GM19372 (cell line): ENCODE results near the gene NAGS.
"Not testable (repeated sequence)": the region's sequence is repeated elsewhere in the genome, so short reads cannot be mapped to it uniquely, and the experiment has no call there.

Experiments used
- ATAC-seq: cut with Tn5 transposase; IDR thresholded peaks from one replicate; pipeline ENCODE4 v1.9.1; 2021; ENCODE audit warnings: mild to moderate bottlenecking, low read depth, moderate library complexity; ENCODE audit not compliant: unreplicated experiment

Gene NAGS

DNA sequence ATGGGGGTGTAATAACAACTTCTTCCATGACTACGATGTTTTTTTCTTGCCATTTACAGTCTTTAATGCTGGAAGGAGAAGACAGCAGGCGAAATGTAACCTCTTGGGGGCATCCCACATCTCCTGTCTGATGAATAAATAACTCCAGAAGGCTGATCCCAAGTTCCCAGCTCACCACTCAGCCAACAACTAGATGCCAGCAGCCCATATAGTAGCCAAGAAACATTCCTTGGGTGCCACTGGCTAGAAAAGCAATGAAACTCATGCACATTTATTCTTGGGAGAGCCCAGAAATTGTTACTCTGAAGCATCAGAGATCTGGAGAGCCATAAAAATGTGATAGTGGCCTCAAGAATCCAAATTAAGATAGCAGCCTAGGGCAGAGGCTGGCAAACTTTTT, 33.0 kb downstream of the NAGS start:
- no peak for ATAC-seq

DNA sequence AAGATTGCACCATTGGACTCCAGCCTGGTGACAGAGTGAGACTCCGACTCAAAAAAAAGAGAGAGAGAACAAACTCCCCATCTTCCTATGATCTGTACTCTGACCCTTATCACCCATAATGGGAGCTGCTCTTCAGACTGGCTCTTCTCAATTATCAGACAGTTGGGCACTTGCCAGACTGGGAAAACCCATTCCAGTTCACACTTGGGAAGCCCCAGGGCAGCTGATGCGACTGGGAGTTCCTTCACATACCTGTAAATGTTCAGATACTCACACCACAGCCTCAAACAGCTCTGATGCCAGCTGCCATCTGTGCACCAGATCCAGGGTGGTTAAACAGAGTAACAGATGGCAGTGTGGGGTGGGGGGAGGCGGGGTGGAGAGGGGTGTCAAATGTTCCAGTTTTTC, 34.2 kb downstream of the NAGS start:
- ATAC-seq: no peak

DNA sequence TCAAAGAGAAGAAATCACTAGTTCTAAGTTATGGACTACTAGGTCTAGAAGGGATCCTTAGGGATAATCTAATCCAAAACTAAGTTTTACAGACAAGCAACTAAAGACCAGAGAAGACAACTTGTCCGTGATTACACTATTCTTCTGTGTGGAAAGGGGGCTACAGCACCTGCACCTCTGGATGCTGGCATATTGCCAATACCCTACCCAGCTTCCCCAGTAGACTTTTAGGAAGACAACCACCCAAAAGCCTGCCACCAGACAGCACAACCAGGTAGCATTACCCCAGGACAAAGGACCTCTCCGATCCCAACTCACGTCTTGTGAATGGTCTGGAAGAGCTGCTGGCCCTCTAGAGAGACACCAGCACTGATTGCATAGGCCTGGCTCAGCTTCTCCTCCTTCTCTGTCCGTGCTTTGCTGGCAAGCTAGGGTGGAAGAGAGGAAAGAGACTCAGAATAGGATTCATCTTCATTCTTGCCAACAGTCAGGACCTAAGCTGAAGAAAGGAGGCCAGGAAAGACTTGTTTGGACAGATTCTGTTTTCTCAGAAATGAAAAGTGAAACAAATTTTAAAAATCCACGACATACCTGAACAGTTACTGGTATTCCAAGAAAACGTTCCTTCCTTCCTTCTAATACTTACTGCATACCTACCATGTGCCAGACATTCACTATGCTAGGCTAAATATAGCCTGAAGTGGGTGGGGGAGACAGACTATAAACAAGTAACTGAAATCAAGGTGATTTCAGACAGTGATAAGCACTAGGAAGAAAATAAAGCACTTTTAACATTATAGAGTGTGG, 35.6 kb downstream of the NAGS start:
- ATAC-seq: no peak

DNA sequence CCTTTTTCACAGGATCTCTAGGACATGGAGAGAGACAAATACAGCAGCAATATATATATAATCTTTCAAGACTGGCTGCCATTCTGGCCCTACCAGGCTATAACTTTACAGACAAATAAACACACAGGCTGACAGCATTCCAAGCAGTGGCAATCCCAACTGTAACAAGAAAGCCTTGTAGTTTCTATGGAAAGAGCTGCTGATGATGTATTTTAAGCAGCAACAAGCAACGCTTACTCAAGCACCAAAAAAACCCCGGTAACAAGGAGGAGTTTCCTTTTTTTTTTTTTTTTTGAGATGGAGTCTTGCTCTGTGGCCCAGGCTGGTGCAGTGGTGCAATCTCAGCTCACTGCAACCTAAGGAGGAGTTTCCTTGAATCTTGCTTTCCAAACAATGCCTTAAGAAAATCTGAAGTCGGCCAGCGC, 38.9 kb downstream of the NAGS start:
- no peak for ATAC-seq

DNA sequence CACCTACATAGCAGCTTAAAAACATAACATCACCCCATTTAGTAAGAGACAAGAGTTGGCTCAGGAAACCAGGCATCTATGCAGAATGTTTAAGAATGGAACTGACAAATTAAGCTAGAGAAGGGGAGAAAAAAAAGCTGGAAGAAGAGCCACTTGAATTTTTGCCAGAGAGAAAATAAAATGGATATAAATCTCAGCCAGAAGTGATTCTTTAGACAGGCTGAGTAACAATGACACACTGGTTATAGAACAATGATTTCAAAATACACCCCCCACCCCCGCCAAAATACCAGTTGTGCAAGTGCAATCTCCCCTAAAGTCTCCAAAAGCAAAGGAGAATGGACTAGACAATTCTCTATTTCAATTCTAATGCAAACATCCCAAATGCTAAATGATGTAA, 39.6 kb downstream of the NAGS start:
- ATAC-seq: no peak

DNA sequence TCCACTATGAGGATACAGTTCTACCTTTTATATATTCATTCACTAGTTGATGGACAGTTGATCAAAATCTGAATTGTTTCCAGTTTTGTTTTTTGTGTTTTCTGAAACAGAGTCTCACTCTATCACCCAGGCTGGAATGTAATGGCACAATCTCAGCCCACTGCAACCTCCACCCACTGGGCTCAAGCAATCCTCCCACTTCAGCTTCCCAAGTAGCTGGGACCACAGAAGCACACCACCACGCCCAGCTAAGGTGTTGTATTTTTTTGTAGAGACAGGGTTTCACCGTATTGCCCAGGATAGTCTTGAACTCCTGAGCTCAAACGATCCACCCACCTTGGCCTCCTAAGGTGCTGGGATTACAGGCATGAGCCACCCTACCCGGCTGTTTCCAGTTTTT, 41.1 kb downstream of the NAGS start:
- no peak for ATAC-seq

DNA sequence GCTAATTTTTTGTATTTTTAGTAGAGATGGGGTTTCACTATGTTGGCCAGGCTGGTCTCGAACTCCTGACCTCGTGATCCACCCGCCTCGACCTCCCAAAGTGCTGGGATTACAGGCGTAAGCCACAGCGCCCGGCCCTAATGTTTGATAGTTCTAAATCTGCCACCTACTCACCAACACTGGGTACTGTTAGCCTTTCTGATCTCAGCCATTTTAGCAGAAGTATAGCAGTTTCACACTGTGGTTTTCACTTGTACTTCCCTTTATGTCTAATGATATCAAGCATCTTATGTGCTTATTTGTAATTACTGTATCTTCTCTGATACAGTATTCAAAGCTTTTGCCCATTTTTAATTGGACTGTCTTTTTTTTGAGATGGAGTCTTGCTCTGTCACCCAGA, 42.5 kb downstream of the NAGS start:
- not testable (repeated sequence) for ATAC-seq

DNA sequence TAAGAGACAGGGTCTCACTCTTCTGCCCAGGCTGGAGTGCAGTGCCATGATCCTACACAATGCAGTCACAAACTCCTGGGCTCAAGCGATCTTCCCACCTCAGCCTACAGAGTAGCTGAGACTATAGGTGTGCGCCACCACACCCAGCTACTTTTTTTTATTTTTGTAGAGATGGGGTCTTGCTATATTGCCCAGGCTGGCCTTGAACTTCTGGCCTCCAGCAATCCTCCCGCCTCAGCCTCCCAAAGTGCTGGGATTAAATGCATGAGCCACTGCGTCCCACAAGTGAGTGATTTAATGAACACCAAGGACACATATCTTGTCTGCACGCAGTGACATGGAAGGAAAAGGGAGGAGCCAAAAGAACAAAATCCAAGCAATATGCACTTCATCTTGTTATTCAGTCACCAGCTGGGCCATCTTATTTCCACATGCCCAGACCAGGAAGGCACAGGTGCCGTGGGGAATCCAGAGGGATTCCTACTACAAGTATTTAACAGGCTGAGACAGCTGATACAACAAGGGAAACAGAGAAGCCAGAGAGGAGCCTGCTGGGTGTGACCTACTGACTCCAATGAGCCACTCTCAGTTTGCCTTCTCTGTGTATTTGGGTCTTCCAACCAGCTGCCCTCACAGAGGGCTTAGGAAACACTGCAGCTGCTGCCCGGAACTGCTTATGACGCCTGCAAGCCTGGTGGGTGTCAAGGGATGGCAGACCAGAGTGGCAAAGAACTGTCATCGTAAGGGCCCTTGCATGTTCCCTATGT, 45.1 kb downstream of the NAGS start:
- no peak for ATAC-seq

DNA sequence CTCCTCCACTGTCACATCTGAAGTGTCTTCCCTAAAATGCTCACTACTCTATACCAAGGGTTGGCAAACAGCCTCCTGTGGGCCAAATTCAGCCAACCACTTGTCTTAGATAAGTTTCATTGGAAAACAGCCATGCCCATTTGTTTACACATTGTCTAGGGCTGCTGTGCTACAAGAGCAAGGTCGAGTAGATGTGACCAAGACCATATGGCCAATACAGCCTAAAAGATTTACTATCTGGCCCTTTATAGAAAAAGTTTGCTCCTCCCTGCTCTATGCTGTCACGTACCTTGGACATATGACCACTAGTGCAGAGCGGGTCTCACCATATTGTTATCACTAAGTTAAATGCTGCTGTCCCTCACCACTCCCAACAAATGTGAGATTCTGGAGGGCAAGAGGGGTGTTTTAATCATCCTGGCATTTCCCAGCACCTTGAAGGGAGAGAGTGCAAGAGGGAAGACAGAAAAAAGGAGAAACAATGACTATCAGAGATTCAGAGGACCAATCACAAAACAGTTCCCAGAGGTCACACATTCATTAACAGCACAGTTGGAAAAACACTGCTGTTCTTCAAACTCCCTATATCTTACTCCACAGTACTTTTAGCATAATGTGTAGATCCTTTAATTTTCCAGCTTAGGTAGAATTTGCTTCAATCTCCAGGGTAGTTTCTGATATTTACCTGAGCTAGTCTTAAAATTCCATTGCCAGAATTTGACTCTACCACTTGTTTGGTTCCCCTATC, 48.9 kb downstream of the NAGS start:
- no peak for ATAC-seq
